Neural progenitor cell (in vitro differentiated cells): ENCODE results near the gene SMAD6. TPM values are rescaled to one million over a fixed set of nuclear protein-coding genes. Genes with fewer than 3 reads are reported as not detected.

ENCODE experiments used
- DNase-seq: peaks from one replicate; pipeline ENCODE4 v3.0.0-alpha.2; 2016; ENCODE audit warnings: low spot score
- H2AFZ ChIP-seq: fragments of 200-600 bp; sonication (generic); replicated peaks from 2 replicates; pipeline ENCODE4 v1.6.1; 2016; ENCODE audit warnings: antibody characterized with exemption
- H3F3A ChIP-seq: fragments of 200-600 bp; sonication (generic); 2 replicates; pipeline ENCODE4 v1.6.1; 2016; ENCODE audit warnings: antibody characterized with exemption, low read depth
- H3K27ac ChIP-seq: fragments of 200-600 bp; sonication (generic); 2 replicates; pipeline ENCODE4 v1.5.1; 2016; ENCODE audit warnings: mild to moderate bottlenecking
- H3K27me3 ChIP-seq: fragments of 200-600 bp; sonication (generic); 2 replicates; pipeline ENCODE4 v1.6.1; 2016; ENCODE audit warnings: mild to moderate bottlenecking, moderate library complexity
- H3K36me3 ChIP-seq: fragments of 200-600 bp; sonication (generic); 2 replicates; pipeline ENCODE4 v1.5.1; 2016
- H3K4me1 ChIP-seq: fragments of 200-600 bp; sonication (generic); 2 replicates; pipeline ENCODE4 v1.6.1; 2016; ENCODE audit warnings: mixed run types
- H3K4me2 ChIP-seq: fragments of 200-600 bp; sonication (generic); 2 replicates; pipeline ENCODE4 v1.6.1; 2016
- H3K4me3 ChIP-seq: fragments of 200-600 bp; sonication (generic); 2 replicates; pipeline ENCODE4 v1.5.1; 2016
- H3K79me2 ChIP-seq: fragments of 200-600 bp; sonication (generic); 2 replicates; pipeline ENCODE4 v1.6.1; 2016; ENCODE audit warnings: low read depth
- H3K9ac ChIP-seq: fragments of 200-600 bp; sonication (generic); 2 replicates; pipeline ENCODE4 v1.6.1; 2016
- H3K9me3 ChIP-seq: fragments of 200-600 bp; sonication (generic); 2 replicates; pipeline ENCODE4 v1.5.1; 2016; ENCODE audit warnings: low read depth
- H4K20me1 ChIP-seq: fragments of 200-600 bp; sonication (generic); 2 replicates; pipeline ENCODE4 v1.6.1; 2016; ENCODE audit warnings: low read depth
- H3K27ac Mint-ChIP-seq: 3 replicates; pipeline ENCODE4 v1.8.0; 2021; ENCODE audit warnings: mixed read lengths
- H3K27me3 Mint-ChIP-seq: 2 replicates; pipeline ENCODE4 v1.8.0; 2022; ENCODE audit warnings: low read depth, mild to moderate bottlenecking, inconsistent platforms, moderate library complexity, mixed read lengths; ENCODE audit not compliant: insufficient read depth
- H3K36me3 Mint-ChIP-seq: 3 replicates; pipeline ENCODE4 v1.8.0; 2021; ENCODE audit warnings: mixed read lengths
- H3K4me1 Mint-ChIP-seq: 3 replicates; pipeline ENCODE4 v1.8.0; 2021; ENCODE audit warnings: mixed read lengths
- H3K4me3 Mint-ChIP-seq: 3 replicates; pipeline ENCODE4 v1.8.0; 2021; ENCODE audit warnings: mild to moderate bottlenecking, moderate library complexity, mixed read lengths
- H3K9me3 Mint-ChIP-seq: 3 replicates; pipeline ENCODE4 v1.8.0; 2020; ENCODE audit warnings: mixed read lengths
- CTCF ChIP-seq: fragments of 200-600 bp; sonication (generic); IDR thresholded peaks from 2 replicates; pipeline ENCODE4 v1.5.1; 2017; ENCODE audit warnings: antibody characterized with exemption, mild to moderate bottlenecking
- EZH2 ChIP-seq: fragments of 200-600 bp; sonication (generic); IDR thresholded peaks from 2 replicates; pipeline ENCODE4 v1.6.1; 2017; ENCODE audit warnings: antibody characterized with exemption, mild to moderate bottlenecking, moderate library complexity
- EZH2phosphoT487 ChIP-seq: fragments of 200-600 bp; sonication (generic); IDR thresholded peaks from 2 replicates; pipeline ENCODE4 v1.6.1; 2017; ENCODE audit warnings: antibody characterized with exemption
- total RNA-seq: library from RNA; depleted of rRNA; stranded (reverse); fragments of >200 nt; gene quantifications from 2 replicates; pipeline ENCODE4 v1.2.3, GENCODE V29; 2015; ENCODE audit warnings: low replicate concordance

Gene SMAD6
- total RNA-seq, 1 donor from 2014 or later = 3.4 TPM

DNA sequence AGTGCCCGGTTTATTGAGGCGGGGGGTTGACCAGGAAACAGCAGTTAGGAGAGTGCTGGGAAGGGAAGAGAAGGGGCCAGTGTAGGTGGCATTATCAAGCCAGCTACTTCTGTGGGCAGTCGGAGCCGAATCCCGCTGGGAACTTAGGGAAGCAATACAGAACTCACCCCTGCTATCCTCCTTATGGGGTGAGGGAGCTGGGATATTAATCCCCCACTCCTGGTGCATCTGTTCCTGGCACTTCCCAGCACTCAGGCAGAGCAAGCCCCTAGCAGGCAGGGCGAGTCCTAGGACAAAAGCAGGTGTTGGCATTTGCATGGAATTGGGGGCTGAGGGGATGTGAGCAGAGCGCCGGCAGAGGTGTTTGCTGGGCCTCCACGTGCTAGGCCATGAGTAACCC is 48.6 kb downstream of the SMAD6 start:
- H3K36me3 Mint-ChIP-seq = peaks cover 22% of the 10 kb centered on the region

DNA sequence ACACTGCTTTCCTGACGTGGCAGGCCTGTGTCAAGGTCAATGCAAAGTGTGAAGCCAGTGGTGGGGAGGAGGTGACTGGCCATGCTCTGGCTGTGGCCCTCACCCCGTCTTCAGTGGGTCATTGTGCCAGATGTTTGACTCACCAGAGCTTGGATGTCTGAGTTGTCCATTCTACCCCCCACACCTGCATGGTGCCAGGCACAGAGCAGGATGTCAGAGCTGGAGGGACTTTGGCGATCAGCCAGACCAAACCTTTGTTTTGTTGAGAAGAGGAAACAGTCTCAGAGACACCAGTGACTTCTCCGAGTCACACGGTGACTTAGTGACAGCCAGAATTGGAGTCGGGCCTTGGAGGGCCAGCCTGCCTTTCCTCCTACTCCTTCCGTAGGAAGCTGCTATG is 49.5 kb downstream of the SMAD6 start:
- H3K36me3 Mint-ChIP-seq = peaks cover 22% of the 10 kb centered on the region
- DNase-seq = no peak
- Histone ChIP-seq H3K4me3 (no peak overlapping the region), H3K9me3 (no peaks in the 10 kb centered on the region), H3K79me2 (peaks cover 5% of the 10 kb centered on the region), H3K4me1 (peaks cover 38% of the 10 kb centered on the region), H3K4me2 (no peak overlapping the region), H3K27ac (no peak overlapping the region), H3K36me3 (no peaks in the 10 kb centered on the region), H3K9ac (no peak overlapping the region), H3F3A (peaks cover 25% of the 10 kb centered on the region), H3K27me3 (no peaks in the 10 kb centered on the region), H2AFZ (no peak overlapping the region), H4K20me1 (peaks cover 13% of the 10 kb centered on the region)
- no peak overlapping the region for H3K4me3 Mint-ChIP-seq
- peaks cover 13% of the 10 kb centered on the region for H3K9me3 Mint-ChIP-seq
- no peak for TF ChIP-seq CTCF
- no peak for TF ChIP-seq EZH2
- TF ChIP-seq EZH2phosphoT487 = no peak
- H3K27me3 Mint-ChIP-seq = peaks cover 6% of the 10 kb centered on the region
- H3K27ac Mint-ChIP-seq = no peak overlapping the region
- H3K4me1 Mint-ChIP-seq = peaks cover 31% of the 10 kb centered on the region

More for the DNA sequence above, 48.6 kb downstream of the SMAD6 start:
- H3K27ac Mint-ChIP-seq = no peak overlapping the region
- no peak overlapping the region for H2AFZ ChIP-seq
- no peak overlapping the region for H3K4me3 Mint-ChIP-seq
- no peak overlapping the region for H3K27ac ChIP-seq
- peaks cover 41% of the 10 kb centered on the region for H3K4me1 Mint-ChIP-seq
- peaks cover 23% of the 10 kb centered on the region for H3F3A ChIP-seq
- no peak overlapping the region for H3K4me3 ChIP-seq
- no peak for TF ChIP-seq CTCF
- no peak for TF ChIP-seq EZH2phosphoT487
- TF ChIP-seq EZH2 = no peak
- H3K36me3 ChIP-seq = no peaks in the 10 kb centered on the region
- DNase-seq = no peak
- peaks cover 13% of the 10 kb centered on the region for H3K9me3 Mint-ChIP-seq
- peaks cover 22% of the 10 kb centered on the region for H4K20me1 ChIP-seq
- H3K4me2 ChIP-seq = no peak overlapping the region
- H3K79me2 ChIP-seq = peaks cover 5% of the 10 kb centered on the region
- H3K4me1 ChIP-seq = peaks cover 38% of the 10 kb centered on the region
- peaks cover 6% of the 10 kb centered on the region for H3K27me3 Mint-ChIP-seq
- H3K9me3 ChIP-seq = no peaks in the 10 kb centered on the region
- H3K27me3 ChIP-seq = no peaks in the 10 kb centered on the region
- no peak overlapping the region for H3K9ac ChIP-seq

GRCh38 chr15:66752078-66752477 is 50.0 kb downstream of the SMAD6 start:
- Mint-ChIP-seq H3K27ac (no peak overlapping the region), H3K4me1 (peaks cover 26% of the 10 kb centered on the region), H3K9me3 (peaks cover 13% of the 10 kb centered on the region), H3K27me3 (peaks cover 6% of the 10 kb centered on the region), H3K36me3 (peaks cover 25% of the 10 kb centered on the region), H3K4me3 (no peak overlapping the region)
- no peak overlapping the region for H2AFZ ChIP-seq
- no peak overlapping the region for H3K4me2 ChIP-seq
- no peaks in the 10 kb centered on the region for H3K36me3 ChIP-seq
- H3F3A ChIP-seq = peaks cover 25% of the 10 kb centered on the region
- H3K27me3 ChIP-seq = no peaks in the 10 kb centered on the region
- H3K9ac ChIP-seq = no peak overlapping the region
- TF ChIP-seq CTCF (no peak), EZH2phosphoT487 (no peak), EZH2 (no peak)
- H3K79me2 ChIP-seq = peaks cover 5% of the 10 kb centered on the region
- H3K4me1 ChIP-seq = peaks cover 36% of the 10 kb centered on the region
- H3K27ac ChIP-seq = no peak overlapping the region
- H4K20me1 ChIP-seq = peaks cover 8% of the 10 kb centered on the region
- DNase-seq = no peak
- no peaks in the 10 kb centered on the region for H3K9me3 ChIP-seq
- no peak overlapping the region for H3K4me3 ChIP-seq
